SK-N-SH treated with all-trans-retinoic acid at 6 μM for 48 hours (cell line): ENCODE measurements around the gene SLC46A2.

Experiments used
- ARNTL ChIP-seq: fragments of 450-650 bp; formaldehyde crosslinking; IDR thresholded peaks from 2 replicates; pipeline ENCODE4 v1.5.0; 2020; ENCODE audit warnings: low read depth, mild to moderate bottlenecking, moderate library complexity, borderline replicate concordance
- CREB5 ChIP-seq: fragments of 250-450 bp; sonication (Bioruptor Pico); IDR thresholded peaks from 2 replicates; pipeline ENCODE4 v1.5.1; 2020; ENCODE audit warnings: low read depth, mild to moderate bottlenecking, moderate library complexity
- CSDC2 ChIP-seq: fragments of 250-450 bp; sonication (Bioruptor Pico); IDR thresholded peaks from 2 replicates; pipeline ENCODE4 v1.5.0; 2020; ENCODE audit warnings: mild to moderate bottlenecking, moderate library complexity
- ZFP30 ChIP-seq: fragments of 450-650 bp; formaldehyde crosslinking; IDR thresholded peaks from 2 replicates; pipeline ENCODE4 v1.5.0; 2022; ENCODE audit warnings: mild to moderate bottlenecking, moderate library complexity
- ZNF70 ChIP-seq: fragments of 450-650 bp; formaldehyde crosslinking; IDR thresholded peaks from 2 replicates; pipeline ENCODE4 v1.5.0; 2020; ENCODE audit warnings: mild to moderate bottlenecking, moderate library complexity
- ZNF8 ChIP-seq: fragments of 450-650 bp; formaldehyde crosslinking; IDR thresholded peaks from 2 replicates; pipeline ENCODE4 v1.5.0; 2020; ENCODE audit warnings: mild to moderate bottlenecking, moderate library complexity
- TF ChIP-seq, protein P1 (sequence below): fragments of 250-450 bp; sonication (Bioruptor Pico); IDR thresholded peaks from 2 replicates; pipeline ENCODE4 v1.8.0; 2021; ENCODE audit warnings: low read depth, mild to moderate bottlenecking, moderate library complexity, borderline replicate concordance
- TF ChIP-seq, protein P2 (sequence below): fragments of 250-450 bp; sonication (Bioruptor Pico); IDR thresholded peaks from 2 replicates; pipeline ENCODE4 v1.8.0; 2020; ENCODE audit warnings: mild to moderate bottlenecking, moderate library complexity, borderline replicate concordance

GRCh38 chr9:112896131-112896530, 5.5 kb upstream of the SLC46A2 start:
- TF ChIP-seq CREB5 (CRISPR knock-in tag) (no peak), ZNF70 (no peak), ARNTL (CRISPR knock-in tag) (no peak), ZFP30 (CRISPR knock-in tag) (no peak), ZNF8 (CRISPR knock-in tag) (no peak), CSDC2 (CRISPR knock-in tag) (no peak)
- TF ChIP-seq, protein P1, sequence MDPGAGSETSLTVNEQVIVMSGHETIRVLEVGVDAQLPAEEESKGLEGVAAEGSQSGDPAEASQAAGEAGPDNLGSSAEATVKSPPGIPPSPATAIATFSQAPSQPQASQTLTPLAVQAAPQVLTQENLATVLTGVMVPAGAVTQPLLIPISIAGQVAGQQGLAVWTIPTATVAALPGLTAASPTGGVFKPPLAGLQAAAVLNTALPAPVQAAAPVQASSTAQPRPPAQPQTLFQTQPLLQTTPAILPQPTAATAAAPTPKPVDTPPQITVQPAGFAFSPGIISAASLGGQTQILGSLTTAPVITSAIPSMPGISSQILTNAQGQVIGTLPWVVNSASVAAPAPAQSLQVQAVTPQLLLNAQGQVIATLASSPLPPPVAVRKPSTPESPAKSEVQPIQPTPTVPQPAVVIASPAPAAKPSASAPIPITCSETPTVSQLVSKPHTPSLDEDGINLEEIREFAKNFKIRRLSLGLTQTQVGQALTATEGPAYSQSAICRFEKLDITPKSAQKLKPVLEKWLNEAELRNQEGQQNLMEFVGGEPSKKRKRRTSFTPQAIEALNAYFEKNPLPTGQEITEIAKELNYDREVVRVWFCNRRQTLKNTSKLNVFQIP: no peak
- TF ChIP-seq, protein P2, sequence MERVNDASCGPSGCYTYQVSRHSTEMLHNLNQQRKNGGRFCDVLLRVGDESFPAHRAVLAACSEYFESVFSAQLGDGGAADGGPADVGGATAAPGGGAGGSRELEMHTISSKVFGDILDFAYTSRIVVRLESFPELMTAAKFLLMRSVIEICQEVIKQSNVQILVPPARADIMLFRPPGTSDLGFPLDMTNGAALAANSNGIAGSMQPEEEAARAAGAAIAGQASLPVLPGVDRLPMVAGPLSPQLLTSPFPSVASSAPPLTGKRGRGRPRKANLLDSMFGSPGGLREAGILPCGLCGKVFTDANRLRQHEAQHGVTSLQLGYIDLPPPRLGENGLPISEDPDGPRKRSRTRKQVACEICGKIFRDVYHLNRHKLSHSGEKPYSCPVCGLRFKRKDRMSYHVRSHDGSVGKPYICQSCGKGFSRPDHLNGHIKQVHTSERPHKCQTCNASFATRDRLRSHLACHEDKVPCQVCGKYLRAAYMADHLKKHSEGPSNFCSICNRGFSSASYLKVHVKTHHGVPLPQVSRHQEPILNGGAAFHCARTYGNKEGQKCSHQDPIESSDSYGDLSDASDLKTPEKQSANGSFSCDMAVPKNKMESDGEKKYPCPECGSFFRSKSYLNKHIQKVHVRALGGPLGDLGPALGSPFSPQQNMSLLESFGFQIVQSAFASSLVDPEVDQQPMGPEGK (CRISPR knock-in tag): no peak
